Adipose tissue (tissue), 3 donors: ENCODE data around the gene CCNB1. TPM values are rescaled to one million over a fixed set of nuclear protein-coding genes. Genes with fewer than 3 reads are reported as not detected.
"Not testable (repeated sequence)": the region's sequence is repeated elsewhere in the genome, so short reads cannot be mapped to it uniquely, and the experiment has no call there.

Experiments
- H3K27ac ChIP-seq: one replicate; pipeline ENCODE4 v1.5.1; 2013; ENCODE audit warnings: low read depth, low read length
- WGBS, 3 donors: extraction: QIAGEN DNeasy Blood & Tissue Kit; methylation state at CpG; one replicate each; pipeline ENCODE4 v1.1.7; 2013; 5-methylcytosine and 5-hydroxymethylcytosine counted together
- polyA plus RNA-seq, 3 donors: library from polyadenylated mRNA; stranded (reverse); fragments of 200-250 nt; gene quantifications; one replicate each; pipeline ENCODE4 v1.2.3, GENCODE V29; 2013
- donor health status: healthy with polysubstance abuse.
- donor health status: Bipolar disorder and iron deficiency.
- donor health status: healthy.

Gene CCNB1
- polyA plus RNA-seq, result 1 to 10 TPM; 2.4 to 3.3 (median 2.7) TPM

DNA sequence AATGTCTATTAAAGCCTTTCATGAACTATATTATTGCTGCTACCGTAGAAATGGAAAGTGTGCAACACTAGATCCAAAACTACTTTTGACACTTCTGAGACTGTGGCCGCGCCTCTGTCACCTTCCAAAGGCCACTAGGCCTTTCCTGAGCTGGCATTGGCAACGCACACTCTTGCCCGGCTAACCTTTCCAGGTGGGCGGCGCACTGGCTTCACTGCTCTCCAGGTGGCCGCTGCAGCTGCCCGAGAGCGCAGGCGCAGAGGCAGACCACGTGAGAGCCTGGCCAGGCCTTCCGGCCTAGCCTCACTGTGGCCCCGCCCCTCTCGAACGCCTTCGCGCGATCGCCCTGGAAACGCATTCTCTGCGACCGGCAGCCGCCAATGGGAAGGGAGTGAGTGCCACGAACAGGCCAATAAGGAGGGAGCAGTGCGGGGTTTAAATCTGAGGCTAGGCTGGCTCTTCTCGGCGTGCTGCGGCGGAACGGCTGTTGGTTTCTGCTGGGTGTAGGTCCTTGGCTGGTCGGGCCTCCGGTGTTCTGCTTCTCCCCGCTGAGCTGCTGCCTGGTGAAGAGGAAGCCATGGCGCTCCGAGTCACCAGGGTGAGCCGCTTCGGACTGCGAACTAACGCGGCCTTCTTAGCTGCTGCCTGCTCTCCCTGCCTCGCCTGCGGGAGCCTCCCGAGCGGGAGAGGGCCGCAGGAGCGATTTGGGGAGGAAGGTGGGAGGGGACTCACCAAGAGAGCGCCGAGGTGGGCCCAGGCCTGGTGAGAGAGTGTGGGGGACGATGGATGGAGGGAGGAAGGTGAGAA is at the start of gene CCNB1:
Gene CCNB1 (plus strand): TSS at position 465 of the 807 bp plus-strand sequence. CDS start 113 bp downstream, at position 578.
- no peak within 1 kb of the TSS for H3K27ac ChIP-seq
- 1 to 2% (median 2%) methylated on average over 49 to 50 of the region's 50 CpGs for WGBS, 3 donors

DNA sequence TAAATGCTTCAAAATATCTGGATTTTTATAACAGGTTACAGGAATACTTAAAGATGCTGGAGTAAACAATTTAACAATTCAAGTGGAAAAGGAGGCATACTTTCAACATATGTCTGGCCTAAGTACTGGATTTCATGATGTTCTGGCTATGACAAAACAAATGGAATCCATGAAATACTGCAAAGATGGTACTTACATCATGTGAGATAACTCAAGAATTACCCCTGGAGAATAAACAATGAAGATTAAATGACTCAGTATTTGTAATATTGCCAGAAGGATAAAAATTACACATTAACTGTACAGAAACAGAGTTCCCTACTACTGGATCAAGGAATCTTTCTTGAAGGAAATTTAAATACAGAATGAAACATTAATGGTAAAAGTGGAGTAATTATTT is 37.5 kb upstream of the CCNB1 start:
- no peak overlapping the region for H3K27ac ChIP-seq

DNA sequence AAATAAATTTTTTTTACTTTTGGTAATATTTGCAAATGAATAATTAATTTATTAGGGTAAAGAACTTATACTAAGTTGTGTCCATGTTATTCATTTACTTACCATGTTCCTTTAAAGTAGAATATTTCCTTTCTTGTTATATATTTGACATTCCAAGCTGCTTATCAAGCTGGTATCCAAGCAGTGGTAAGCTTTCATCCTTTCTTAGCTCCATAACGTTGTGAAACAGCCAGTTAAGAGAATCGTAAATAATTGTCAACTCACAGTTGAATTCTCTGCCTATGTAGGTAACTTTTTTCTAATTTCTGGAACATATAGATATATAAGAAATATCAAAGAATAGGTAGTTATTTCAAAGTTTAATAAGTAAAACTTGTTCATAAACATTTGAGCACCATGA is 36.7 kb upstream of the CCNB1 start:
- no peak overlapping the region for H3K27ac ChIP-seq
- 61 to 70% (median 70%) methylated on average over 2 of the region's 2 CpGs for WGBS, 3 donors

DNA sequence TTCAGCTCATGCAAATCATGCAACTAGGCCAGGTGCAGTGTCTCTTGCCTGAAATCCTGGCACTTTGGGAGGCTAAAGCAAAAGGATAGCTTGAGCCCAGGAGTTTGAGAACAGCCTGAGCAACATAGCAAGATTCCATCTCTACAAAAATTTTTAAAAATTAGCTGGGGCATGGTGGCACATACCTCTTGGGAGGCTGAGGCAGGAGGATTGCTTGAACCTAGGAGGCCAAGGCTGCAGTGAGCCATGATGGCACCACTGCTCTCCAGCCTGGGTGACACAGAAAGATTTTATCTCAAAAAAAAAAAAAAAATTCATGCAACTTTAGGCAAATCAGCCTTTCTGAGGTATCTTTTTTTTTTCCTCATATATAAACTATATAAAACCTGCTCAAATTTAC is 35.6 kb upstream of the CCNB1 start:
- no peak overlapping the region for H3K27ac ChIP-seq

DNA sequence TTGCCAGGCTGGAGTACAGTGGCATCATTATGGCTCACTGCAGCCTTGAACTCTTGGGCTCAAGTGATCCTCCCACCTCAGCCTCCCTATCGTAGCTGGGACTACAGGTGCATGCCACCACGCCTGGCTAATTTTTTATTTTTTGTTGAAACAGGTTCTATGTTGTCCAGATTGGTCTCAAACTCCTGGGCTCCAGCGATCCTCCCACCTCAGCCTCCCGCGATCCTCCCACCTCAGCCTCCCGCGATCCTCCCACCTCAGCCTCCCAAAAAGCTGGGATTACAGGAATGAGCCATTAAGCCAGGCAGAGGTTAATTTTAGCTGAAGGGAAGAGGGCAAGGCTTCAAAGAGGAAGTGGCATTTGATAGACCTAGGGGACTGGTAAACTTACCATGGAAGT is 32.8 kb upstream of the CCNB1 start:
- 65 to 92% (median 68%) methylated on average over 7 of the region's 7 CpGs for whole genome bisulfite sequencing, 3 donors
- H3K27ac ChIP-seq, result no peak overlapping the region

DNA sequence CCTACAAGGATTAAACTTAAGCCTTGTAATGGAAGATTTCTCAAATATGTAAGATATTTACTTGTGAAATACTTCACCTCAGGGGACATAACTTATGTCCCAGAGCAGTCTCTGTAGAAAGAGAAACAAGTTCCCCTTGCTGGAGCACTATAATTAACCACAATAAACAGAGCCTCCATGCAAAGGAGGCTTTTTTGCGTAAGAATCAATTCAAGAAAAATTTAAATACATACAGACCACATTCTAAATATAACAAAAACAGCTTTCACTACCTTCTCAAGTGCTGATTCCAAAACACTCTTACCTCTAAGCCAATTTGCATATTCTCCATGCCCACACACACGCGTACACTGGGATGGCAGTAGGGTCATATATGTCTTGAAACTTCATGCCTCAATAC is 30.7 kb upstream of the CCNB1 start:
- WGBS, 3 donors, result 84 to 93% (median 92%) methylated on average over 3 of the region's 3 CpGs

DNA sequence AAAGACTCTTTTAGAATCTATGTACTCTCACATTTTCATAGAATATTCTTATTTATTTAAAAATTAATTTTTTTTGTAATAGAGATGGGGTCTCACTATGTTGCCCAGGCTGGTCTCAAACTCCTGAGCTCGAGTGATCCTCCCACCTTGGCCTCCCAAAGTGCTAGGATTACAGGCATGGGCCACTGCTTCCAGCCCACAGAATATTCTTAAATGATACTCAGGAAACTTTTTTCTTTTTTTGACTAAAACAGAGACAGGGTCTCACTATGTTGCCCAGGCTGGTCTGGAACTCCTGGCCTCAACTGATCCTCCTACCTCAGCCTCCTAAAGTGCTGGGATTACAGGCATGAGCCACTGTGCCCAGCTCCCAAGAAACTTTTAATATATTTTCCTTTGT is 29.7 kb upstream of the CCNB1 start:
- WGBS, 3 donors, result 89 to 94% (median 93%) methylated on average over 1 of the region's 1 CpG
- not testable (repeated sequence) for H3K27ac ChIP-seq

More for the DNA sequence above, 30.7 kb upstream of the CCNB1 start:
- no peak overlapping the region for H3K27ac ChIP-seq

DNA sequence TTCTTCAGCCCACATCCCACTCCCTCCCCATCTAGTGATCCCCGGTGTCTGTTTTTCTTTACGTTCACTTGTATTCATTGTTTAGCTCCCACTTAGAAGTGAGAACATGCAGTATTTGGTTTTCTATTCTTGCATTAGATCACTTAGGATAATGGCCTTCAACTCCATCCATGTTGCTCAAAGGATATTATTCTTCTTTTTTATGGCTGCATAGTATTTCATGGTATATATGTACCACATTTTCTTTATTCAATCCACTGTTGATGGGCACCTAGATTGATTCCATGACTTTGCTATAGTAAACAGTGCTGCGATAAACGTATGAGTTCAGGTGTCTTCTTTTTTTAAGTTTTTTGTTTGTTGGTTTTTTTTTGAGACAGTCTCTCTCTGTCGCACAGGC is 29.1 kb upstream of the CCNB1 start:
- WGBS, 3 donors, result 95 to 98% (median 98%) methylated on average over 5 of the region's 5 CpGs
- no peak overlapping the region for H3K27ac ChIP-seq

DNA sequence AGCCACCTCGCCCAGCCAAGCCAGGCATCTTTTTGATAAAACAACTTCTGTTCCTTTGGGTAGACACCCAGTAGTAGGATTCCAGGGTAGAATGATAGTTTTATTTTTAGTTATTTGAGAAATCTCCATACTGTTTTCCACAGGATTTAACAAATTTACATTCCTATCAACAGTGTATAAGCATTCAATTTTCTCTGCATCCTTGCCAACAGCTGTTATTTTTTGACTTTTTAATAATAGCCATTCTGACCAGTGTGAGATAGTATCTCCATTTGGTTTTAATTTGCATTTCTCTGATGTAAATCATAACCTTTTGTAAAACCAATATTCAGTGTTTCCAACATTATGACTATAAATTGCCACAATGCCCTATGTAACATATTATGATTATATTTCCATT is 28.2 kb upstream of the CCNB1 start:
- H3K27ac ChIP-seq, result no peak overlapping the region
- WGBS, 3 donors, result 86 to 89% (median 88%) methylated on average over 1 of the region's 1 CpG

DNA sequence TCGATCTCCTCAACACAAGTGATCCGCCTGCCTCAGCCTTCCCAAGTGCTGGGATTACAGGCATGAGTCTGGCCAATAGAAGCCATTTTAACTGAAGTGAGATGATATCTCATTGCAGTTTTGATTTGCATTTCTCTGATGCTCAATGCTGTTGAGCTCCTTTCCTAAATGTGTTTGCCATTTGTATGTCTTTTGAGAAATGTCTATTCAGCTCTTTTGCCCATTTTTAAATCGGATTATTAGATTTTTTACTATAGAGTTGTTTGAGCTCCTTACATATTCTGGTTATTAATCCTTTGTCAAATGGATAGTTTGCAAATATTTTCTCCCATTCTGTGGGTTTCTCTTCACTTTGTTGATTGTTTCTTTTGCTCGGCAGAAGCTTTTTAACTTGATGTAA is 26.7 kb upstream of the CCNB1 start:
- H3K27ac ChIP-seq, result not testable (repeated sequence)
- WGBS, 3 donors, result 91 to 94% (median 93%) methylated on average over 4 of the region's 4 CpGs

DNA sequence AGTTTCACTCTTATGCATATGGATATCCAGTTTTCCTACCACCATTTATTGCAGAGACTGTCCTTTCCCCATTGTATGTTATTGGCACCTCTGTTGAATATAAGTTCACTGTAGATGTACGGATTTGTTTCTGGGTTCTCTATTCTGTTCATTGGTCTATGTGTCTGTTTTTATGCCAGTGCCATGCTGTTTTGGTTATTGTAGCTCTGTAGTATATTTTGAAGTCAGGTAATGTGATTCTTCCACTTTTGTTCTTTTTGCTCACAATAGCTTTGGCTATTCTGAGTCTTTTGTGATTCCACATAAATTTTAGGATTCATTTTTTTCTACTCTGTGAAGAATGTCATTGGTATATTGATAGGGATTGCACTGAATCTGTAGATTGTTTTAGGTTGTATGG is 26.1 kb upstream of the CCNB1 start:
- H3K27ac ChIP-seq, result no peak overlapping the region
- 55 to 94% (median 88%) methylated on average over 1 of the region's 1 CpG for WGBS, 3 donors

DNA sequence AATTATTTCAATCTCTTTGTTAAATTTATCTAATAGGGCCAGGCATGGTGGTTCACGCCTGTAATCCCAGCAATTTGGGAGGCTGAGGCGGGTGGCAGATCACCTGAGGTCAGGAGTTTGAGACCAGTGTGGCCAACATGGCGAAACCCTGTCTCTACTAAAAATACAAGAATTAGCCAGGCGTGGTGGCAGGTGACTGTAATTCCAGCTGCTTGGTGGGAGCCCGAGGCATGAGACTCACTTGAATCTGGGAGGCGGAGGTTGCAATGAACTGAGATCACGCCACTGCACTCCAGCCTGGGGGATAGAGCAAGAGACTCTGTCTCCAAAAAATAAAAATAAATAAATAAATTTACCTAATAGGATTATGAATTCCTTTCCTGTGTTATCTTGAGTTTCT is 18.4 kb upstream of the CCNB1 start:
- WGBS, 3 donors, result 92 to 97% (median 95%) methylated on average over 7 of the region's 7 CpGs

DNA sequence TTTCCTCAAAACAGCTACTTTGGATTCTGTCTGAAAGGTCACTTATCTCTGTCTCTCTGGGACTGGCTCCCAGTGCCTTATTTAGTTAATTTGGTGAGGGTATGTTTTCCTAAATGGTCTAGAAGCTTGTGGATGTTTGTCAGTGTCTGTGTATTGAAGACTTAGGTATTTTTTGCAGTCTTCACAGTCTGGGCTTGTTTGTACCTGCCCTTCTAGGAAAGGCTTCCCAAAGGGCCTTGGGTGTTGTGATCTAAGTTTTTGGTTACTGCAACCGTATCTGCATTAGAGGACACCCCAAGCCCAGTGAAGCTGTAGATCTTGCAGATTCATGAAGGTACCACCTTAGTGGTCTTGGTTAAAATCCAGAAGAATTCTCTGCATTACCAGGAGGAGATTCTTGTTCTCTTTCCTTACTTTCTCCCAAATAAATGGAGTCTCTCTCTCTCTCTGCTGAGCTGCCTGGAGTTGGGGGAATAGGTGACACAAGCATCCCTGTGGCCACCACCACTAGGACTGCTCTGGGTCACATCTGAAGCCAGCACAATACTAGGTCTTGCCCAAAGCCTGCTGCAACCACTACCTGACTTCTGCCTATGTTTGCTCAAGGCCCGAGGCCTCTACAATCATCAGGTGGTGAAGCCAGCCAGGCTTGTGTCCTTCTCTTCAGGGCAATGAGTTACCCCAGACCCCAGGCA is 17.8 kb upstream of the CCNB1 start:
- whole genome bisulfite sequencing, 3 donors, result 91 to 94% (median 93%) methylated on average over 2 of the region's 2 CpGs
- H3K27ac ChIP-seq, result no peak overlapping the region

More for the DNA sequence above, 18.4 kb upstream of the CCNB1 start:
- not testable (repeated sequence) for H3K27ac ChIP-seq

DNA sequence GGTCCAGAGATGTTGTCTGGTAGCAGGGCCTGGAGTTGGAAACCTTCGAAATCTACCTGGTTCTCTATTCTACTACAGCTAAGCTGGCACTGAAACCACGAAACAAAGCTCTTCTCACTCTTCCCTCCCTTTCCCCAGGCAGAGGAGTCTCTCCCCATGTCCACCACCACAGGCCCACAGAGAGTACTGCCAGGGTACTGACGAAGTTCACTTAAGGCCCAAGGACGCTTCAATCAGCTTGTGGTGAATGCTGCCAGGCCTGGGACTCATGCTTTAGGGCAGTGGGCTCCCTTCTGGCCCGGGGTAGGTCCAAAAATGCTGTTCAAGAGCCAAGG is 17.3 kb upstream of the CCNB1 start:
- WGBS, 3 donors, result 84 to 96% (median 91%) methylated on average over 5 of the region's 5 CpGs
- H3K27ac ChIP-seq, result no peak overlapping the region

DNA sequence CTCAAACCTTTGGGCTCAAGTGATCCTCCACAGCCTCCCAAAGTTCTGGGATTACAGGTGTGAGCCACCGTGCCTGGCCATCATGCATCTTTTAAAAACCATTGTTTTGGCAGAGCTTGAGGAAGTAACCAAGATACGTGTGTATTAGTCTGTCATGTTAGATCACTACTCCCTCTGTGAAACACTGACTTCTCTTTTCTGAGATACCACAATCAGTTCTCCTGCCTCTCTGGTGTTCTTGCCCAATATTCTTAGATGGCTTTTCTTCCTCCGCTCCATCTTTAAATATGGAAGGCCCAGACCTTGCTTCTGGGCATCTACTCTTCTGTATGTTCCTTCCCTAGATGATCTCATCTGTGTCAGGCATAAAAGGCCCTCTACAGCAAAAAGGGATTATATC is 14.2 kb upstream of the CCNB1 start:
- 52 to 80% (median 59%) methylated on average over 3 of the region's 3 CpGs for WGBS, 3 donors
- no peak overlapping the region for H3K27ac ChIP-seq

DNA sequence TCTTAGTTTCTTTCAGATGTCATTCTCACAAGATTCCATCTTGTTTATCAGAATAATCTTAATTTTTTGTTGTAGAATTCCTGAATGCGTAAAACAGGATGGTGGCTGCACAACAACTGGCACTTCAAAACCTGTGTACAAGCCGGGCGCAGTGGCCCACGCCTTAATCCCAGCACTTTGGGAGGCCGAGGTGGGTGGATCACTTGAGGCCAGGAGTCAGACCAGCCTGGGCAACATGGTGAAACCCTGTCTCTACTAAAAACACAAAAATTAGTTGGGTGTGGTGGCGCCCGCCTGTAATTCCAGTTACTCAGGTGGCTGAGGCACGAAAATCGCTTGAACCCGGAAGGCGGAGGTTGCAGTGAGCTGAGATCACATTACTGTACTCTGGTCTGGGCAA is 10.5 kb upstream of the CCNB1 start:
- 96 to 97% (median 97%) methylated on average over 11 of the region's 11 CpGs for WGBS, 3 donors
- no peak overlapping the region for H3K27ac ChIP-seq

DNA sequence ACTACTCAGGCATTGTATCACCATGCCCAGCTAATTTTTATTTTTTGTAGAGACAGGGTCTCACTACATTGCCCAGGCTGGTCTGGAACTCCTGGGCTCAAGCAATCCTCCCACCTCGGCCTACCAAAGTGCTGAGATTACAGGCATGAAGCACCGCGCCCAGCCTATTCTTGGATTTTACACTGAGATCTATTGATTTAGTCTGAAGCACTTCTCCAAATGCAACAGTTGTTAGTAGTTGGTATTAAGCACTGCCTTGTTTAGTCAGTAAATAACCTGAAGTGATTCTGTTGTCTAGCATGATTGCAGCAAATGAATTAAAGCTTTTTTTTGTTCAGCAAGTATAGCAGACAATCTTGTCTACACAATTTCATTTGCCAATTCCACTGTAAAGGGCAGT is 8.9 kb upstream of the CCNB1 start:
- WGBS, 3 donors, result 85 to 96% (median 90%) methylated on average over 3 of the region's 3 CpGs
- H3K27ac ChIP-seq, result no peak overlapping the region

DNA sequence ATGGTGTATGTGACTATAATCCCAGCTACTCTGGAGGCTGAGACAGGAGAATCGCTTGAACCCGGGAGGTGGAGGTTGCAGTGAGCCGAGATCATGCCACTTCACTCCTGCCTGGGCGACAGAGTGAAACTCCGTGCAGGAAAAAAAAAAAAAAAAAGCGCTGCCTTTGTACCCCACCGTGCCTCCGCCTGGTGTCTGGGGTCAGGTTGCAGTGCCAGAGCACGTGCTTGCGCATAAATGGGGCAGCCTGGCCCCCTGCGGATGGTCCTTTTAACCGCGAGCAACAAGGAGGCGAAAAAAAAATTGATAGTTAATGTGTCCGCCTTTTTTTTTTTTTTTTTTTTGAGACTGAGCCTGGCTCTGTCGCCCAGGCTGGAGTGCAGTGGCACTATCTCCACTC is 6.3 kb upstream of the CCNB1 start:
- WGBS, 3 donors, result 83 to 96% (median 92%) methylated on average over 16 of the region's 16 CpGs
- no peak overlapping the region for H3K27ac ChIP-seq

DNA sequence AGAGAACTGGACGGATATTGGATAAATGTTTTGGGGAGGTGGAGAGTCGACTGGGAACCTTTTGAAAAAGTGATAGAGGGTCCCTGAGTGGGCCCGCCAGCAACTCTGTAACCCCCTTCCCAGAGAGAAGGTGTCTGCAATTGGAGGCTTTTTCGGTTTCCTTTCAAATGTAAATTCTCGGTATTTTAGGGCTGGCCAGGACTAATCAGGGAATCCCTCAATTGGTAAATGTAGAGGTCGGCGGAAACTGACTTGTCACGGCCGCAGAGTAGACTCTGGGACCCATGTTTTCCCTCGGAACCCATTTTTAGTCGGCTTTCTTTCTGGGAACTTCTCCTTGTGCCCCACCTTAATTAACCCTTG is 524 bp downstream of the CCNB1 start:
- no peak overlapping the region for H3K27ac ChIP-seq
- 1% methylated on average over 11 of the region's 11 CpGs for WGBS, 3 donors

DNA sequence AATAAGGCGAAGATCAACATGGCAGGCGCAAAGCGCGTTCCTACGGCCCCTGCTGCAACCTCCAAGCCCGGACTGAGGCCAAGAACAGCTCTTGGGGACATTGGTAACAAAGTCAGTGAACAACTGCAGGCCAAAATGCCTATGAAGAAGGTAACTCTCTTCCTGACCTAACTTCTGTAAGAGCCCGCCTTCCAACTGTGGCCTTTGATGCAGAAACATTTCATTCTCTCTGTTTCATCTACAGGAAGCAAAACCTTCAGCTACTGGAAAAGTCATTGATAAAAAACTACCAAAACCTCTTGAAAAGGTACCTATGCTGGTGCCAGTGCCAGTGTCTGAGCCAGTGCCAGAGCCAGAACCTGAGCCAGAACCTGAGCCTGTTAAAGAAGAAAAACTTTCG is 979 bp downstream of the CCNB1 start:
- no peak overlapping the region for H3K27ac ChIP-seq

More for the DNA sequence above, 979 bp downstream of the CCNB1 start:
- 33 to 50% (median 44%) methylated on average over 8 of the region's 8 CpGs for WGBS, 3 donors
